Astrocyte (in vitro differentiated cells and primary cell): ENCODE data around the gene SLC5A2. TPM values are rescaled to one million over a fixed set of nuclear protein-coding genes. Genes with fewer than 3 reads are reported as not detected.

Source experiments
- DNase-seq: peaks from one replicate; pipeline ENCODE4 v3.0.0-alpha.2; 2010; ENCODE audit warnings: low read depth
- FAIRE-seq: peaks from 2 replicates; lab custom pipeline; 2011; peaks lifted over from hg19 to GRCh38; lab: Jason Lieb, UNC
- H2AFZ ChIP-seq: 2 replicates; pipeline ENCODE4 v1.6.0; 2012; ENCODE audit warnings: low read depth, low read length, inconsistent platforms
- H3K27ac ChIP-seq: 2 replicates; pipeline ENCODE4 v1.5.1; 2011; ENCODE audit warnings: low read depth, low read length, inconsistent platforms
- H3K27me3 ChIP-seq: 2 replicates; pipeline ENCODE4 v1.6.0; 2011; ENCODE audit warnings: low read length, inconsistent platforms; ENCODE audit not compliant: insufficient read depth
- H3K36me3 ChIP-seq: 2 replicates; pipeline ENCODE4 v1.5.1; 2011; ENCODE audit warnings: low read length, inconsistent platforms; ENCODE audit not compliant: insufficient read depth
- H3K4me1 ChIP-seq: 2 replicates; pipeline ENCODE4 v1.5.1; 2011; ENCODE audit warnings: low read length, inconsistent platforms; ENCODE audit not compliant: insufficient read depth
- H3K4me2 ChIP-seq: 2 replicates; pipeline ENCODE4 v1.6.0; 2012; ENCODE audit warnings: low read length, inconsistent platforms
- H3K4me3 ChIP-seq: 2 replicates; pipeline ENCODE4 v1.5.1; 2011; ENCODE audit warnings: low read depth, mild to moderate bottlenecking, low read length, inconsistent platforms; ENCODE audit not compliant: insufficient read depth
- H3K79me2 ChIP-seq: 2 replicates; pipeline ENCODE4 v1.6.0; 2012; ENCODE audit warnings: mild to moderate bottlenecking, low read length, inconsistent platforms; ENCODE audit not compliant: insufficient read depth
- H3K9ac ChIP-seq: 2 replicates; pipeline ENCODE4 v1.6.0; 2012; ENCODE audit warnings: mild to moderate bottlenecking, low read length, inconsistent platforms
- H3K9me3 ChIP-seq: 2 replicates; pipeline ENCODE4 v1.5.1; 2012; ENCODE audit warnings: low read depth, mild to moderate bottlenecking, low read length, inconsistent platforms; ENCODE audit not compliant: insufficient read depth
- H4K20me1 ChIP-seq: 2 replicates; pipeline ENCODE4 v1.6.0; 2012; ENCODE audit warnings: low read length, inconsistent platforms; ENCODE audit not compliant: insufficient read depth
- H3K27ac Mint-ChIP-seq: one replicate; pipeline ENCODE4 v1.8.0; 2021; ENCODE audit warnings: mild to moderate bottlenecking, mixed read lengths; ENCODE audit not compliant: unreplicated experiment
- H3K27me3 Mint-ChIP-seq: one replicate; pipeline ENCODE4 v1.8.0; 2021; ENCODE audit warnings: low read depth, mixed read lengths; ENCODE audit not compliant: unreplicated experiment
- H3K36me3 Mint-ChIP-seq: one replicate; pipeline ENCODE4 v1.8.0; 2021; ENCODE audit warnings: low read depth, mixed read lengths; ENCODE audit not compliant: unreplicated experiment
- H3K4me1 Mint-ChIP-seq: one replicate; pipeline ENCODE4 v1.8.0; 2021; ENCODE audit warnings: low read depth, mixed read lengths; ENCODE audit not compliant: unreplicated experiment
- H3K4me3 Mint-ChIP-seq: one replicate; pipeline ENCODE4 v1.8.0; 2021; ENCODE audit warnings: mild to moderate bottlenecking, moderate library complexity, mixed read lengths; ENCODE audit not compliant: unreplicated experiment
- H3K9me3 Mint-ChIP-seq: one replicate; pipeline ENCODE4 v1.8.0; 2021; ENCODE audit warnings: mild to moderate bottlenecking, mixed read lengths; ENCODE audit not compliant: unreplicated experiment
- EZH2 ChIP-seq: IDR thresholded peaks from 2 replicates; pipeline ENCODE4 v1.6.1; 2012; ENCODE audit warnings: mild to moderate bottlenecking, low read length, inconsistent platforms; ENCODE audit not compliant: insufficient read depth
- total RNA-seq: library from RNA; stranded (reverse); gene quantifications from 2 replicates; pipeline ENCODE4 v1.2.1, GENCODE V29; 2021
- TF ChIP-seq, protein P1 (sequence below): IDR thresholded peaks from 2 replicates; pipeline ENCODE4 v1.5.1; 2011; ENCODE audit warnings: low read depth, mild to moderate bottlenecking, inconsistent platforms, low read length, moderate library complexity; ENCODE audit not compliant: insufficient read depth

The SLC5A2 gene
- total RNA-seq, 1 donor from 2014 or later = not detected

DNA sequence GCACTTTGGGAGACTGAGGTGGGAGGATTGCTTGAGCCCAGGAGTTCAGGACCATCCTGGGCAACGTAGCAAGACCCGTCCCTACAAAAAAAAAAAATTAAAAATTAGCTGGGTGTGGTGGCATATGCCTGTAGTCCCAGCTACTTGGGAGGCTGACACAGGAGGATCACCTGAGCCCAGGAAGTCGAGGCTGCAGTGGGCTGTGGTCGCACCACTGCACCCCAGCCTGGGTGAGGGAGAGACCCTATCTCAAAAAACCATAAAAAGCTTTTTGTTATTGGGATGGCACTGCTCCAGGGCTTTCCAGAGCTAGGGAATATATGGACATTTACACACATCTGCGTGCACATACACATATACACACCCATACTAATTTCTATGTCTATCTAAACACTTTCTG, 31.7 kb upstream of the SLC5A2 start:
- FAIRE-seq (no peak), DNase-seq (no peak)
- Histone ChIP-seq H3K9me3 (no peaks in the 10 kb centered on the region), H3K27me3 (no peaks in the 10 kb centered on the region), H3K4me3 (no peak overlapping the region), H3K4me2 (peak overlapping the region; percentile 66), H3K4me1 (peaks cover 35% of the 10 kb centered on the region), H2AFZ (no peak overlapping the region), H3K36me3 (no peaks in the 10 kb centered on the region), H3K9ac (no peak overlapping the region), H3K27ac (no peak overlapping the region), H3K79me2 (peaks cover 14% of the 10 kb centered on the region), H4K20me1 (peaks cover 30% of the 10 kb centered on the region)
- TF ChIP-seq, protein P1, sequence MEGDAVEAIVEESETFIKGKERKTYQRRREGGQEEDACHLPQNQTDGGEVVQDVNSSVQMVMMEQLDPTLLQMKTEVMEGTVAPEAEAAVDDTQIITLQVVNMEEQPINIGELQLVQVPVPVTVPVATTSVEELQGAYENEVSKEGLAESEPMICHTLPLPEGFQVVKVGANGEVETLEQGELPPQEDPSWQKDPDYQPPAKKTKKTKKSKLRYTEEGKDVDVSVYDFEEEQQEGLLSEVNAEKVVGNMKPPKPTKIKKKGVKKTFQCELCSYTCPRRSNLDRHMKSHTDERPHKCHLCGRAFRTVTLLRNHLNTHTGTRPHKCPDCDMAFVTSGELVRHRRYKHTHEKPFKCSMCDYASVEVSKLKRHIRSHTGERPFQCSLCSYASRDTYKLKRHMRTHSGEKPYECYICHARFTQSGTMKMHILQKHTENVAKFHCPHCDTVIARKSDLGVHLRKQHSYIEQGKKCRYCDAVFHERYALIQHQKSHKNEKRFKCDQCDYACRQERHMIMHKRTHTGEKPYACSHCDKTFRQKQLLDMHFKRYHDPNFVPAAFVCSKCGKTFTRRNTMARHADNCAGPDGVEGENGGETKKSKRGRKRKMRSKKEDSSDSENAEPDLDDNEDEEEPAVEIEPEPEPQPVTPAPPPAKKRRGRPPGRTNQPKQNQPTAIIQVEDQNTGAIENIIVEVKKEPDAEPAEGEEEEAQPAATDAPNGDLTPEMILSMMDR = no peak
- no peak for TF ChIP-seq EZH2
- Mint-ChIP-seq H3K27me3 (no peaks in the 10 kb centered on the region), H3K27ac (peak overlapping the region; percentile 72), H3K36me3 (peaks cover 2% of the 10 kb centered on the region), H3K4me1 (peaks cover 32% of the 10 kb centered on the region), H3K4me3 (no peak overlapping the region), H3K9me3 (no peaks in the 10 kb centered on the region)

GRCh38 chr16:31451681-31452351, 31.1 kb upstream of the SLC5A2 start:
- peak overlapping the region; percentile 79 for H3K27ac ChIP-seq
- Mint-ChIP-seq H3K27ac (peak overlapping the region; percentile 99), H3K27me3 (no peaks in the 10 kb centered on the region), H3K4me1 (peaks cover 34% of the 10 kb centered on the region), H3K4me3 (no peak overlapping the region), H3K36me3 (peaks cover 2% of the 10 kb centered on the region), H3K9me3 (no peaks in the 10 kb centered on the region)
- FAIRE-seq (no peak), DNase-seq (peak; percentile 59)
- peak overlapping the region; percentile 66 for H3K4me2 ChIP-seq
- no peak overlapping the region for H3K9ac ChIP-seq
- H3K9me3 ChIP-seq = no peaks in the 10 kb centered on the region
- no peaks in the 10 kb centered on the region for H3K27me3 ChIP-seq
- no peaks in the 10 kb centered on the region for H3K36me3 ChIP-seq
- no peak overlapping the region for H3K4me3 ChIP-seq
- TF ChIP-seq EZH2 = no peak
- TF ChIP-seq, protein P1 = peak; percentile 58
- H2AFZ ChIP-seq = no peak overlapping the region
- H3K79me2 ChIP-seq = peaks cover 20% of the 10 kb centered on the region
- peaks cover 35% of the 10 kb centered on the region for H4K20me1 ChIP-seq
- H3K4me1 ChIP-seq = peaks cover 40% of the 10 kb centered on the region

DNA sequence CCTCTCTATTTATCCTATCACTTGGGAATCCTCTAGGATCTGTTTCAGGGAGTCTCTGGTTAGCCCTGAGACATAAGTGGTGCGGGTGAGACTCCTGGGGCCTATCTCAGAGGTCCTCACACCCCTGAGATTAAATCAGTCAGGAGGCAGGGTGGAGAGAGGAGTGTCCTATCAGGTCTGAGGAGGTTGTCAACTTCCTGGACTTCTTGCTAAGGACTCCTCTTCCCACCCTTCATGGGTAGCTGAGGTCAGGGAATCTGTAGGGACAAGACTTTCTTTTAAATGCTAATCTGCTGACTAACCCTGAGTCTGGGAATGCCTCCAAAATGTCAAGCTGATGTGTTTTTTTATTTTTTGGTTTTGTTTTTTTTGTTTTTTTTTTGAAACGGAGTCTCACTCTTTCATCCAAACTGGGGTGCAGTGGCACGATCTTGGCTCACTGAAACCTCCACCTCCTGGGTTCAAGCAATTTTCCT, 30.3 kb upstream of the SLC5A2 start:
- H3K9ac ChIP-seq = peak overlapping the region; percentile 41
- H3K36me3 Mint-ChIP-seq = peaks cover 2% of the 10 kb centered on the region
- H3K4me1 Mint-ChIP-seq = peaks cover 38% of the 10 kb centered on the region
- H3K27ac ChIP-seq = peak overlapping the region; percentile 79
- H4K20me1 ChIP-seq = peaks cover 44% of the 10 kb centered on the region
- no peak for TF ChIP-seq EZH2
- TF ChIP-seq, protein P1 = no peak
- peaks cover 28% of the 10 kb centered on the region for H3K79me2 ChIP-seq
- H3K4me1 ChIP-seq = peaks cover 48% of the 10 kb centered on the region
- peak; percentile 9 for FAIRE-seq
- peak overlapping the region; percentile 66 for H3K4me2 ChIP-seq
- no peaks in the 10 kb centered on the region for H3K36me3 ChIP-seq
- H3K4me3 Mint-ChIP-seq = peak overlapping the region; percentile 67
- no peaks in the 10 kb centered on the region for H3K9me3 ChIP-seq
- no peak overlapping the region for H2AFZ ChIP-seq
- no peaks in the 10 kb centered on the region for H3K27me3 ChIP-seq
- no peaks in the 10 kb centered on the region for H3K27me3 Mint-ChIP-seq
- H3K9me3 Mint-ChIP-seq = no peaks in the 10 kb centered on the region
- peak; percentile 91 for DNase-seq
- peak overlapping the region; percentile 99 for H3K27ac Mint-ChIP-seq
- H3K4me3 ChIP-seq = no peak overlapping the region
